SK-N-SH (cell line): ENCODE results near the gene CADPS2.

Experiments
- EZH2phosphoT487 ChIP-seq: fragments of 200-600 bp; sonication (generic); IDR thresholded peaks from 2 replicates; pipeline ENCODE4 v1.6.1; 2017; ENCODE audit warnings: low read depth, mixed run types, mild to moderate bottlenecking, antibody characterized with exemption, moderate library complexity, borderline replicate concordance
- FOSL2 ChIP-seq: IDR thresholded peaks from 2 replicates; pipeline ENCODE4 v1.4.0; 2012; ENCODE audit warnings: low read depth, mild to moderate bottlenecking, moderate library complexity, borderline replicate concordance
- FOXM1 ChIP-seq: IDR thresholded peaks from 2 replicates; pipeline ENCODE4 v1.4.0; 2012; ENCODE audit warnings: low read depth, mild to moderate bottlenecking
- GABPA ChIP-seq: IDR thresholded peaks from 2 replicates; pipeline ENCODE4 v1.4.0; 2012; ENCODE audit warnings: low read depth, mild to moderate bottlenecking
- POLR2AphosphoS5 ChIP-seq: IDR thresholded peaks from 2 replicates; pipeline ENCODE4 v1.6.1; 2012; ENCODE audit warnings: low read depth, low read length
- RAD21 ChIP-seq: IDR thresholded peaks from 2 replicates; pipeline ENCODE4 v1.6.1; 2012; ENCODE audit warnings: mild to moderate bottlenecking, low read length
- RCOR1 ChIP-seq: fragments of 150-350 bp; IDR thresholded peaks from 2 replicates; pipeline ENCODE4 v1.6.1; 2017; ENCODE audit warnings: antibody characterized with exemption, low read length
- TAF1 ChIP-seq: IDR thresholded peaks from 2 replicates; pipeline ENCODE4 v1.6.1; 2012; ENCODE audit warnings: low read depth, mild to moderate bottlenecking, low read length, moderate library complexity, borderline replicate concordance
- YY1 ChIP-seq: IDR thresholded peaks from 2 replicates; pipeline ENCODE4 v1.4.0; 2012; ENCODE audit warnings: low read depth, mild to moderate bottlenecking
- TF ChIP-seq, protein P1 (sequence below): IDR thresholded peaks from 2 replicates; pipeline ENCODE4 v1.6.1; 2012; ENCODE audit warnings: mild to moderate bottlenecking, low read depth, low read length, moderate library complexity
- TF ChIP-seq, protein P2 (sequence below): fragments of 200-600 bp; sonication (generic); IDR thresholded peaks from 2 replicates; pipeline ENCODE4 v1.6.1; 2017; ENCODE audit warnings: antibody characterized with exemption, mild to moderate bottlenecking, moderate library complexity

DNA sequence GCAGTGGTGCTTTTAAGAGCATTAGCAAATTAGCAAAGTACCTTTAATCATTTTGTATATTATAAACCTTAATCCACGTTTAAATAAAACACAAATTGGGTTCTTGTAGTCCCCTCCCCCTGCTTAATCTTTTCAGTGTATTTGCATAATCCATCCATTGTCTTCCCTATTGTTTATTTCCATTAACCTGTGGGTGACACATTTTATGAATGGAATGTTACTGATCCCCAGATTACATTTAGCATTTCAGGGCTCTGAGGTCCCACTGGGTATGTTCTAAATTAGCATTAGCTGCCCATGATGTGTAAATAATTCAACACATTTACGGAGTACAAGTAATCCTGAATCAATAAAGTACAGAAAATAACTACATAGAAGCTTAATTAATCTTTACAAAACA lies 443.3 kb downstream of the CADPS2 start:
- TF ChIP-seq GABPA (no peak), FOSL2 (no peak), EZH2phosphoT487 (no peak), RAD21 (no peak), TAF1 (no peak), FOXM1 (no peak), YY1 (no peak), POLR2AphosphoS5 (no peak), RCOR1 (no peak)
- TF ChIP-seq, protein P1, sequence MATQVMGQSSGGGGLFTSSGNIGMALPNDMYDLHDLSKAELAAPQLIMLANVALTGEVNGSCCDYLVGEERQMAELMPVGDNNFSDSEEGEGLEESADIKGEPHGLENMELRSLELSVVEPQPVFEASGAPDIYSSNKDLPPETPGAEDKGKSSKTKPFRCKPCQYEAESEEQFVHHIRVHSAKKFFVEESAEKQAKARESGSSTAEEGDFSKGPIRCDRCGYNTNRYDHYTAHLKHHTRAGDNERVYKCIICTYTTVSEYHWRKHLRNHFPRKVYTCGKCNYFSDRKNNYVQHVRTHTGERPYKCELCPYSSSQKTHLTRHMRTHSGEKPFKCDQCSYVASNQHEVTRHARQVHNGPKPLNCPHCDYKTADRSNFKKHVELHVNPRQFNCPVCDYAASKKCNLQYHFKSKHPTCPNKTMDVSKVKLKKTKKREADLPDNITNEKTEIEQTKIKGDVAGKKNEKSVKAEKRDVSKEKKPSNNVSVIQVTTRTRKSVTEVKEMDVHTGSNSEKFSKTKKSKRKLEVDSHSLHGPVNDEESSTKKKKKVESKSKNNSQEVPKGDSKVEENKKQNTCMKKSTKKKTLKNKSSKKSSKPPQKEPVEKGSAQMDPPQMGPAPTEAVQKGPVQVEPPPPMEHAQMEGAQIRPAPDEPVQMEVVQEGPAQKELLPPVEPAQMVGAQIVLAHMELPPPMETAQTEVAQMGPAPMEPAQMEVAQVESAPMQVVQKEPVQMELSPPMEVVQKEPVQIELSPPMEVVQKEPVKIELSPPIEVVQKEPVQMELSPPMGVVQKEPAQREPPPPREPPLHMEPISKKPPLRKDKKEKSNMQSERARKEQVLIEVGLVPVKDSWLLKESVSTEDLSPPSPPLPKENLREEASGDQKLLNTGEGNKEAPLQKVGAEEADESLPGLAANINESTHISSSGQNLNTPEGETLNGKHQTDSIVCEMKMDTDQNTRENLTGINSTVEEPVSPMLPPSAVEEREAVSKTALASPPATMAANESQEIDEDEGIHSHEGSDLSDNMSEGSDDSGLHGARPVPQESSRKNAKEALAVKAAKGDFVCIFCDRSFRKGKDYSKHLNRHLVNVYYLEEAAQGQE = no peak
- TF ChIP-seq, protein P2, sequence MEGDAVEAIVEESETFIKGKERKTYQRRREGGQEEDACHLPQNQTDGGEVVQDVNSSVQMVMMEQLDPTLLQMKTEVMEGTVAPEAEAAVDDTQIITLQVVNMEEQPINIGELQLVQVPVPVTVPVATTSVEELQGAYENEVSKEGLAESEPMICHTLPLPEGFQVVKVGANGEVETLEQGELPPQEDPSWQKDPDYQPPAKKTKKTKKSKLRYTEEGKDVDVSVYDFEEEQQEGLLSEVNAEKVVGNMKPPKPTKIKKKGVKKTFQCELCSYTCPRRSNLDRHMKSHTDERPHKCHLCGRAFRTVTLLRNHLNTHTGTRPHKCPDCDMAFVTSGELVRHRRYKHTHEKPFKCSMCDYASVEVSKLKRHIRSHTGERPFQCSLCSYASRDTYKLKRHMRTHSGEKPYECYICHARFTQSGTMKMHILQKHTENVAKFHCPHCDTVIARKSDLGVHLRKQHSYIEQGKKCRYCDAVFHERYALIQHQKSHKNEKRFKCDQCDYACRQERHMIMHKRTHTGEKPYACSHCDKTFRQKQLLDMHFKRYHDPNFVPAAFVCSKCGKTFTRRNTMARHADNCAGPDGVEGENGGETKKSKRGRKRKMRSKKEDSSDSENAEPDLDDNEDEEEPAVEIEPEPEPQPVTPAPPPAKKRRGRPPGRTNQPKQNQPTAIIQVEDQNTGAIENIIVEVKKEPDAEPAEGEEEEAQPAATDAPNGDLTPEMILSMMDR = no peak
